ENCODE measurements around the gene TNRC18.

TNRC18 gene

DNA sequence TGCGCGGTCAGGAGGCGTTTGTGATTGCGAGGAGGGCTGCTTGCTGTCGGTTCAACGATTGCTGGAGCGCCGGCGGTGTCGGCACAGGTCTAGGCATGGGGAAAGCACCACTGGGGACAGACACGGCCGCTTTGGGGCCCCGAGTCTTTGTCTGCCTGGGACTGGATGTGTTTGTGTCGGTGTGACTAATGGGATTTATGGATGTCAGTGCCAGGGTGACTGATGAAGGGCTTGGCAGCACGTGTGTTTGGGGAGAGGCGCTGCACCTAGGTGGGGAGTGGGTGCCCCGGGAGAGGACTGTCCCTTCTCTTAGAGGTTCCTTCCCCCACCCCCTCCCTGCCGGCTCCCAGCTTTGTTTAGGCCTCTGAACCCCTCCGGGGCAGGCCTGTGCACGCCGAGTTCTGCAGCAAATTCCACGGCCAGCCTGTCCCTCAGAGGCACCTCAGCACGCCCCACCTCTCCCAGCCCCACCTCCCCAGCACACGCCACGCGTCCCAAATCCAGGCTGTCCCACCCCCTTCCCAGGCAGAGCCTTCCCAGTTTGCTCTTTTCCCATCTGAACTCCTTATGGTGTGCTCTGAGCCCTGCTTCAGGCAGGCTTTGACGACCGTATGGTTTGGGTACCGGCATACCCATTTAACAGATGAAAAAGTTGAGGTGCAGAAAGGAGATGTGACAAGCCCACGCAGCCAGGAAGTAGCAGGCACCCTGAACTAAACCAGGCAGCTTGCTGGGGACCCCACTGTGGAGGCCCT is 6.4 kb upstream of the TNRC18 start:
- no peak for TF ChIP-seq CTCF (IDR thresholded peaks at IDR 0.05; ENCODE audit: low read depth, low read length, missing control alignments)
- Histone ChIP-seq H3K36me3 (replicated peaks) (no peaks in the 10 kb centered on the region), H3K27ac (peak overlapping the region; percentile 69), H3K27me3 (replicated peaks) (no peaks in the 10 kb centered on the region), H3K4me3 (ENCODE audit: low read depth, low read length) (peak overlapping the region; percentile 85)
- no peak for DNase-seq
- in situ Hi-C loops (cut with HindIII; ENCODE audit: low pct_ligation_motif_present, low sequenced_read_pairs), result no loop called here

DNA sequence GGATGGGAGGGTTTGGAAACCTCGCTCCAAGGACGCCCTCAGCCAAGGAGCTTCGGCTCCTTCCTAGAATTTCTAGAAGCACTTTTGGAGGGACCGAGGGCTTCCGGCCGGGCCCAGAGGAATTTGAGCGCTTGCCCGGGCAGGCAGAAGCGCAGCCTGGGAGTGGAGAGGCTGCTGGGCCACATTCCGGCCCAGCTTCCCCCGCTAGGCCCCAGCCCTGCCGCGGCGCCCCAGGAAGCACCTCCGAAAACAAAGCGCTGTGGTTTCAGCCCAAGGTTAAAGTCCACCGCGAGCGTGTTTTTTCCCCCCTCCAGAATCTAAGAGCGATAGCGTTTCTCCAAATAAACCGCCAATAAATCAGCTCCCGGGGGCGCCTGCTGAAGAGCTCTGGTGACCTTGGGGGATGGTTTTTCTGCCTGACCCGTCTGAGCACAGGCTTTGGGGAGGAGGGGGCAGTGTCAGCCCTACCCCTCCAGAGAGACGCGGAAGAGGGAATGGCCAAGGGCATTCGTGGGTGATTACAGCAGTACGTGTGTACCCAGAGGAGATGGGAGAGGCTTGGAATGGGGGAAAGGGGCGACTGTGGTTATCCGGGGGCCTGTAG is 5.7 kb upstream of the TNRC18 start:
- Histone ChIP-seq H3K27me3 (replicated peaks) (no peaks in the 10 kb centered on the region), H3K27ac (peak overlapping the region; percentile 69), H3K4me3 (ENCODE audit: low read depth, low read length) (peak overlapping the region; percentile 85), H3K36me3 (replicated peaks) (no peaks in the 10 kb centered on the region)
- TF ChIP-seq CTCF (IDR thresholded peaks at IDR 0.05; ENCODE audit: low read depth, low read length, missing control alignments), result no peak
- DNase-seq, result no peak
- in situ Hi-C loops (cut with HindIII; ENCODE audit: low pct_ligation_motif_present, low sequenced_read_pairs), result no loop called here

DNA sequence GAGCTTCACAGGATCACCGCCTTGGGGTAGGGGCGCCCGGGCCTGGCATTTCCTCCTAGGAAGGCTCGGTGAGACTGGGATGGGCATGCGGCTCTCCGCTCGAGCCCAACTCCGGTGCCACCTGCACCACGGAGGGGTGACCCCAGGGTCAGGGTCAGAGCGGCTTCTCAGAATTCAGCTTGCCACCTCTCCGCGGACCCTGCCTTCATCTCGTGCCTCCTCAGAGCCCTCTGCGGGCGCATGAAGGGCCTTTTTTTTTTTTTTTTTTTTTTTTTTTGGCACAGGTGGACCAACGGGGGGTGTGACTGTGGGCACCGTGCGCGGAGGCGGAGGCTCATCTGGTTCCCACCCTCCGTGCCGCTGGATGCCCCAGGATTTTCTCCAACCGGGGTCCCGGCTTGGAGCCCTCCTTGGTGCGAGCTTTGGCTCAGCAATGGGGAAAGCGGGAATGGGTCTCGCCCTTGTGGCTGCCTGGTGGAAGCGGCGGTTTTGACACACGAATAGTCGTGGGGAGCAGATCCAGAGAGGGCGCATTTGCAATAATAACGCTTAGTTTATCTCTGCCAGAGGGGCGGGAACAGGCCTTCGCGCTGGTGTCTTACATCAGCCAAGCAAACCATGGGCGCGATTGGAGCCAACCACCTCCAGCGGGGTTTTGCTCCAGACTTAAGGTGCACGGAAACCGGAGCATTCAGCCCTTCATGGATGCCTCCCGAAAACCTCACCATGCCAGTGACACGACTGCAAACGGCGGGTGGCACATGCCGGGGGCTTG is 5.0 kb upstream of the TNRC18 start:
- H3K4me3 ChIP-seq (ENCODE audit: low read depth, low read length), result peak overlapping the region; percentile 85
- peak; percentile 45 for TF ChIP-seq CTCF (IDR thresholded peaks at IDR 0.05; ENCODE audit: low read depth, low read length, missing control alignments)
- DNase-seq, result peak; percentile 85
- in situ Hi-C loops (cut with HindIII; ENCODE audit: low pct_ligation_motif_present, low sequenced_read_pairs), result no loop called here
- no peaks in the 10 kb centered on the region for H3K36me3 ChIP-seq (replicated peaks)
- peak overlapping the region; percentile 95 for H3K27ac ChIP-seq
- no peaks in the 10 kb centered on the region for H3K27me3 ChIP-seq (replicated peaks)

DNA sequence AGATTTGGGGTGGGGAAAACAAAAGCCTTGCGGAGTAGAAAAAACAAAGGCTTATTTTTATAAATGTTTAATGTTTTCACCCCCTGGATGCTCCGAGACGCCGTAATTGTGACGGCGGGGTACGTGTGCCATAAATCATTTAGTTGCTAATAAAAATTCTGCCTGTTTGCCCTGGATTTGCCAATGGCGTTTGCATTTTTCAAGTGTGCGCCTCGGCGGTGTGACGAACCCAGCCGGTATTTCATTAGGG is 2.5 kb upstream of the TNRC18 start:
- no peak for TF ChIP-seq CTCF (IDR thresholded peaks at IDR 0.05; ENCODE audit: low read depth, low read length, missing control alignments)
- peak; percentile 45 for DNase-seq
- in situ Hi-C loops (cut with HindIII; ENCODE audit: low pct_ligation_motif_present, low sequenced_read_pairs), result no loop called here
- Histone ChIP-seq H3K36me3 (replicated peaks) (no peaks in the 10 kb centered on the region), H3K27ac (peak overlapping the region; percentile 95), H3K27me3 (replicated peaks) (no peaks in the 10 kb centered on the region), H3K4me3 (ENCODE audit: low read depth, low read length) (peak overlapping the region; percentile 85)

DNA sequence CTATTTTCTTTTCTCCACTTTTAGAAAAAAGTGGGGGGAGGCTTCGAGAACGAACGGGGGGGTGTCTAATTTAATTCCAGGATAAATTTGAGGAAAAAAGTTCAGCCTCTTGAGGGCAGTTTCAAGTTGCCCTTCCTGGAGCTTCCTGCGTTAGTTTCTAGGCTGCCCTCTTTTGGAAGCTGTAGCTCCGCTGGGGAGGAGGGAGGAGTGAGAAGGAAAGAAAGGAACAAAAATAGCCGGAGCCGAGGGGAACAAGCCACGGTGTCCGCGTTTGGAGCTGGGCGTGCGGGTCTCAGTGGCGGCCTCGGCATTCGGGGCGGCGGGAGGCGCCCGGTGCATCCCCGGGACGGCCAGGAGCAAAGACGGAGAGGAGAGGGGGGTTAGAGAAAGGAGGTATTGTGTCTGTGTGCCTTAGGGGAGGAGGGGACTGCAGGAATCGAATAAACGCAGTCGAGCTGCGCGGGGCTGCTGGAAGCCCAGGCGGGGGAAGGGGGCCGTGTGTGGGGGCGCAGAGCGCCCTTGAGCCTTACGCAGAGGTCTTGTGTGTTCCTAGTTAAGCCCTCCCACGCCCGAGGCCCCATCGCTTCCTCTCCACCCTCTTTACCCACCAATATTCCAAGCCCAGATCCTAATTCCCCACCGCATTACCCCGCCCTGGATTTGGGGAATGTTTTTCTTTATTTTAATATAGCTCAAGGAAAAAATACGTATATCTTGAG is 2.0 kb upstream of the TNRC18 start:
- DNase-seq, result peak; percentile 72
- peak overlapping the region; percentile 85 for H3K4me3 ChIP-seq (ENCODE audit: low read depth, low read length)
- no peaks in the 10 kb centered on the region for H3K27me3 ChIP-seq (replicated peaks)
- in situ Hi-C loops (cut with HindIII; ENCODE audit: low pct_ligation_motif_present, low sequenced_read_pairs), result no loop called here
- TF ChIP-seq CTCF (IDR thresholded peaks at IDR 0.05; ENCODE audit: low read depth, low read length, missing control alignments), result no peak
- H3K27ac ChIP-seq, result peak overlapping the region; percentile 95
- peaks cover 4% of the 10 kb centered on the region for H3K36me3 ChIP-seq (replicated peaks)

Measured in brain microvascular endothelial cell (primary cell).